ENCODE measurements around the gene AHI1. TPM values are rescaled to one million over a fixed set of nuclear protein-coding genes. Genes with fewer than 3 reads are reported as not detected.
A peak's percentile ranks its signal among the peaks of the same experiment; 100 is the strongest.

Gene AHI1
- total RNA-seq, 2 experiments from 2014 or later = 21.1 to 27.5 TPM

- intact Hi-C loops (cut with DNase I, micrococcal nuclease) = loop anchor here (5.0 to 10.0 kb wide), 4 partner anchors 405 to 1545 kb away; partner anchors contain the start of genes BCLAF1 (in 1 of the 2), MAP7 (in 1 of the 2) and TBPL1 (in 1 of the 2)
- ATAC-seq (ENCODE audit: poor library complexity) (no peak), DNase-seq (no peak)
- CTCF ChIA-PET = interaction anchor here (0.6 kb wide), 1 partner anchor 425 kb away, joined by 3 read pairs; no protein-coding TSS in a partner anchor
- no peaks in the 10 kb centered on the region for H3K27me3 ChIP-seq (ENCODE audit: control insufficient read depth in 1 of 2, insufficient read depth in 2 of 2, low read length in 2 of 2)
- Mint-ChIP-seq H3K4me1 (ENCODE audit: low read depth) (peaks cover 12% of the 10 kb centered on the region), H3K27me3 (no peaks in the 10 kb centered on the region), H3K36me3 (ENCODE audit: low read depth) (peaks cover 8% of the 10 kb centered on the region), H3K4me3 (no peak overlapping the region), H3K9me3 (no peaks in the 10 kb centered on the region), H3K27ac (no peak overlapping the region)
- H3K4me1 ChIP-seq (ENCODE audit: insufficient read depth, low read length) = peaks cover 9% of the 10 kb centered on the region
- TF ChIP-seq CTCF (IDR thresholded peaks at IDR 0.05) = no peak
- H3K4me3 ChIP-seq (ENCODE audit: low read length) = no peak overlapping the region
- H3K36me3 ChIP-seq (ENCODE audit: insufficient read depth, low read length) = no peaks in the 10 kb centered on the region
- no peak overlapping the region for H3K27ac ChIP-seq (ENCODE audit: low read depth in 1 of 2, low read length in 2 of 2)
- POLR2A ChIA-PET = interaction anchor here (2.2 kb wide), 1 partner anchor 790 kb away, joined by 69 read pairs; the partner anchor contains the start of gene BCLAF1
- H3K9me3 ChIP-seq (ENCODE audit: control insufficient read depth in 1 of 2, insufficient read depth in 1 of 2, low read length in 2 of 2) = no peaks in the 10 kb centered on the region
Measured at GRCh38 chr6:135499441-135500340, 2.2 kb upstream of the AHI1 start.

GRCh38 chr6:135498185-135498841, 773 bp upstream of the AHI1 start:
- Histone ChIP-seq H3K36me3 (ENCODE audit: insufficient read depth, low read length) (no peaks in the 10 kb centered on the region), H3K27ac (ENCODE audit: low read depth in 1 of 2, low read length in 2 of 2) (peak overlapping the region; percentile 79 to 88), H3K4me3 (ENCODE audit: low read length) (peak overlapping the region; percentile 92), H3K27me3 (ENCODE audit: control insufficient read depth in 1 of 2, insufficient read depth in 2 of 2, low read length in 2 of 2) (no peaks in the 10 kb centered on the region), H3K9me3 (ENCODE audit: control insufficient read depth in 1 of 2, insufficient read depth in 1 of 2, low read length in 2 of 2) (no peaks in the 10 kb centered on the region), H3K4me1 (ENCODE audit: insufficient read depth, low read length) (peaks cover 9% of the 10 kb centered on the region)
- DNase-seq (peak; percentile 27 to 89 (median 54)), ATAC-seq (ENCODE audit: poor library complexity) (peak; percentile 71)
- POLR2A ChIA-PET = interaction anchor here (1.0 to 2.2 kb wide), 3 partner anchors 38 to 791 kb away, joined by 3 to 69 read pairs (median 6); partner anchors contain the start of gene BCLAF1
- intact Hi-C loops (cut with DNase I, micrococcal nuclease) = loop anchor here (5.0 to 10.0 kb wide), 2 partner anchors 789 to 1544 kb away; partner anchors contain the start of genes BCLAF1 (in 1 of the 2) and TBPL1 (in 1 of the 2)
- peaks cover 12% of the 10 kb centered on the region for H3K4me1 Mint-ChIP-seq (ENCODE audit: low read depth)
- peaks cover 8% of the 10 kb centered on the region for H3K36me3 Mint-ChIP-seq (ENCODE audit: low read depth)
- no peak overlapping the region for H3K4me3 Mint-ChIP-seq
- no peak for TF ChIP-seq CTCF (IDR thresholded peaks at IDR 0.05)
- H3K9me3 Mint-ChIP-seq = no peaks in the 10 kb centered on the region
- CTCF ChIA-PET = interaction anchor here (0.5 to 1.4 kb wide), 4 partner anchors 418 to 792 kb away, joined by 3 to 5 read pairs (median 4); partner anchors contain the start of gene BCLAF1
- H3K27ac Mint-ChIP-seq = no peak overlapping the region
- H3K27me3 Mint-ChIP-seq = no peaks in the 10 kb centered on the region

- ChIA-PET CTCF (no interaction called here), POLR2A (interaction anchor here (1.8 kb wide), 1 partner anchor 793 kb away, joined by 15 read pairs; the partner anchor contains the start of gene BCLAF1)
- intact Hi-C loops (cut with DNase I, micrococcal nuclease) = loop anchor here (2.0 to 10.0 kb wide), 3 partner anchors 790 to 1542 kb away; partner anchors contain the start of genes BCLAF1 (in 1 of the 2) and TBPL1 (in 1 of the 2)
- H3K36me3 ChIP-seq (ENCODE audit: insufficient read depth, low read length) = no peaks in the 10 kb centered on the region
- DNase-seq (no peak), ATAC-seq (ENCODE audit: poor library complexity) (no peak)
- Mint-ChIP-seq H3K36me3 (ENCODE audit: low read depth) (peaks cover 8% of the 10 kb centered on the region), H3K27me3 (no peaks in the 10 kb centered on the region), H3K27ac (no peak overlapping the region), H3K9me3 (no peaks in the 10 kb centered on the region), H3K4me3 (no peak overlapping the region), H3K4me1 (ENCODE audit: low read depth) (peaks cover 12% of the 10 kb centered on the region)
- H3K9me3 ChIP-seq (ENCODE audit: control insufficient read depth in 1 of 2, insufficient read depth in 1 of 2, low read length in 2 of 2) = no peaks in the 10 kb centered on the region
- H3K27ac ChIP-seq (ENCODE audit: low read depth in 1 of 2, low read length in 2 of 2) = peak overlapping the region in 1 of 2 donors; percentile 79
- TF ChIP-seq CTCF (IDR thresholded peaks at IDR 0.05) = no peak
- no peaks in the 10 kb centered on the region for H3K27me3 ChIP-seq (ENCODE audit: control insufficient read depth in 1 of 2, insufficient read depth in 2 of 2, low read length in 2 of 2)
- peaks cover 9% of the 10 kb centered on the region for H3K4me1 ChIP-seq (ENCODE audit: insufficient read depth, low read length)
- peak overlapping the region; percentile 92 for H3K4me3 ChIP-seq (ENCODE audit: low read length)
Measured at GRCh38 chr6:135496800-135497411, 634 bp downstream of the AHI1 start.

Measured in CD4-positive, alpha-beta T cell (primary cell).